GM12891 (cell line): ENCODE results near the gene ETNK2.

Source experiments
- DNase-seq: peaks from one replicate; pipeline ENCODE4 v3.0.0; 2011; ENCODE audit warnings: low spot score; ENCODE audit not compliant: insufficient read length
- FAIRE-seq: peaks from 2 replicates; lab custom pipeline; 2011; peaks lifted over from hg19 to GRCh38; lab: Jason Lieb, UNC
- PAX5 ChIP-seq: IDR thresholded peaks from 2 replicates; pipeline ENCODE4 v1.6.1; 2011; ENCODE audit warnings: low read length, moderate library complexity, mild to moderate bottlenecking; ENCODE audit not compliant: insufficient read depth, severe bottlenecking
- POLR2A ChIP-seq: IDR thresholded peaks from 2 replicates; pipeline ENCODE4 v1.6.1; 2011; ENCODE audit warnings: low read depth, low read length, control low read depth
- POLR2AphosphoS5 ChIP-seq: IDR thresholded peaks from 2 replicates; pipeline ENCODE4 v1.6.1; 2011; ENCODE audit warnings: low read depth, low read length, control low read depth
- POU2F2 ChIP-seq: IDR thresholded peaks from 2 replicates; pipeline ENCODE4 v1.6.1; 2011; ENCODE audit warnings: low read depth, mild to moderate bottlenecking, control low read depth, low read length, moderate library complexity
- SPI1 ChIP-seq: IDR thresholded peaks from 2 replicates; pipeline ENCODE4 v1.6.1; 2011; ENCODE audit warnings: low read depth, low read length, control low read depth
- TAF1 ChIP-seq: IDR thresholded peaks from 2 replicates; pipeline ENCODE4 v1.6.1; 2011; ENCODE audit warnings: low read depth, low read length, control low read depth

ETNK2 gene

GRCh38 chr1:204087181-204087892 lies 64.5 kb downstream of the ETNK2 start:
- DNase-seq (no peak), FAIRE-seq (no peak)
- no peak for TF ChIP-seq PAX5
- TF ChIP-seq POLR2A: no peak
- TF ChIP-seq SPI1: no peak
- no peak for TF ChIP-seq POU2F2

DNA sequence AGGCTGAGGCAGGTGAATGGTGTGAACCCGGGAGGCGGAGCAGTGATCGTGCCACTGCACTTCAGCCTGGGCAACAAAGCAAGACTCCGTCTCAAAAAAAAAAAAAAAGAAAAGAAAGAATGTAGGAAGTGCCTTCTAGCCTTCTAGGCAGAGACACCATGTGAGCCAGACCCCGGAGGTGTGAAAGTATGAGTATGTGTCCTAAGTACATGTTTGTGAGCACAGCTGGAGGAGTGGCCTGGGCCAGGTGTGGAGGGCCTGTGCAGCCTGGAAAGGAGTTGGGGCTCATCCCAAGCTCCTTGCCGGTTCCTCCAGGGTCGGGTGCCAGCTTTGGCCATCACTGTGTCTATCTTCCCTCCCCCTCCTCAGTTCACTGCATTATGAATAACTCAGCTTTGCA lies 66.0 kb downstream of the ETNK2 start:
- DNase-seq (no peak), FAIRE-seq (no peak)
- TF ChIP-seq POU2F2 (no peak), SPI1 (no peak)

DNA sequence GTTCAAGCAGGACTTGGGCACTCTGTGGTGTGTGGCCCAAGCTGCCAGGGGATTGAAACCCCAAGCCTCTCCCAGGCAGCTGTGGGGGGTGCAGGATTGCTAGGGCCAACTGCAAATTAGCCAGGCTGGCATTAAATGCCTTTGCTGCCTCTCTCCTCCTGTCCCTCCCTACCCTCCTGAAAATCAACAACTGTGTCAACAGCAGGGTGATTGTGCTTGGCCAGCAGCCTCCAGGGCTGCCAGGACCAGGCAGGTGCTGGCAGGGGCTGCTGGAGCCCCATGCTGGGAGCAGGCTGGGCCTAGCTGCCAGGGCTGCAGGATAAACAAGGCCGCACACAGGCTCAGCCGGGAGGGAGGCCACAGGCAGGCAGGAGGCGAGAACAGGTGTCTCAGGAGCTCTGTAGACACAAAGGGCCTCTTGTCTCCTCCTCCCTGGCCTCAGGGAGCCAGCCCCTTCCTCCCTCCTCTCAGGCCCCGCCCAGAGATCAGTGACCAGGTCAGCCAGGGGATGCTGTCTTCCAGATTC lies 67.5 kb downstream of the ETNK2 start:
- DNase-seq (no peak), FAIRE-seq (no peak)

DNA sequence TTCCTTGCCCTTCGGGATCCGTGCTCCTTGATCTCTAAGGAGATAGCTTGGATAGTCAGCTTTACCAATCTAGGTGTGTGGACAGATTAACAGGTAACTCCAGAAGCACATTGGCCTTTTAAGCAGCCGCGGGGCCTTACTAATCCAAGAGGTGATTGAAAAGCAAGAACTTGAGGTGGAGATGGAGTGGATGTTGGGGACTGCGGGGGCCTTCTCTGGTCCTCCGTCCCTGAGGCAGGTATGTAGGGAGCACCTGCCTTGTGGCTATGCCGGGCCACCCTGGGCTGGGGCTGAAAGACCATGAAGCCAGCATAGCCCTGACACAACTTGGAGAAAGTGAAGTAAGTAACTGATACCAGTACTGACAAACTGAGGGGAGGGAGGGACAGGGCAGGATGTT lies 68.4 kb downstream of the ETNK2 start:
- TF ChIP-seq POU2F2 (no peak), POLR2A (no peak)
- no peak for FAIRE-seq
- DNase-seq: no peak

More for the DNA sequence above, 67.5 kb downstream of the ETNK2 start:
- no peak for TF ChIP-seq SPI1
- no peak for TF ChIP-seq POLR2AphosphoS5
- TF ChIP-seq POLR2A: no peak
- no peak for TF ChIP-seq TAF1
- TF ChIP-seq POU2F2: no peak
- no peak for TF ChIP-seq PAX5

DNA sequence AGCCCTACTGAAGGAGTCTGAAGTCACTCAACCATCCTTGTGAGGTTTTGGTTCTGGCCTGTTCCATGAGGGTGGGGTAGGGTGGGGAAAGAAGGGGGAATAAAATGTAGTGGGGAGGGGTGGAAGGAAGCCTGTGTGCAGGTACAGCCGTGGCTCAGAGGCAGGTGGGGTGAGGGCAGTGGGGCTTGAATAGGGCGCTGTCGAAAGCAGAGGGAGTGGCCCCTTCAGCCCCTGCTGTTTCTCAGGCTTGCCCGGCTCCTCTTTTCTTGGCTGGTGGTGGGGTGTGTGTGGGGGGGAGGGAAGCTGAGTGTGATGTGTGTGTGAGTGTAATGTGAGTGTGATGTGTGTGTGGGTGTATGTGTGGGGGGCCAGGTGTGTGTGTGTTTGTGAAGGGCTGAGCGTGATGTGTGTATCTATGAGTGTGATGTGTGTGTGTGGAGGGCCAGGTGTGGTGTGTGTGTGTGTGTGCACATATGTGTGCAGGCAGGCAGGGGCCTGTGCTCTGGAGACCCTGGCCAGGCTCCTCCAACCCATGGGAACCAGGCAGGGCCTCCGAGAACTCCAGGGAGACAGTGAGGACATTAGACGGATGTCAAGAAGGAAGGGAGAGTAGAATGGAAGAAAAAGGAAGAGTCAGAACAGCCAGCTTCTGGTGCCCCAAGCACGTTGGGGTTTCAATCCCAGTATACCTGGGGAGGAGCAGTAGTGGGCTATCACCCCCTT lies 69.9 kb downstream of the ETNK2 start:
- TF ChIP-seq POU2F2: no peak
- no peak for TF ChIP-seq SPI1
- no peak for TF ChIP-seq POLR2A
- TF ChIP-seq POLR2AphosphoS5: no peak
- DNase-seq (no peak), FAIRE-seq (no peak)

DNA sequence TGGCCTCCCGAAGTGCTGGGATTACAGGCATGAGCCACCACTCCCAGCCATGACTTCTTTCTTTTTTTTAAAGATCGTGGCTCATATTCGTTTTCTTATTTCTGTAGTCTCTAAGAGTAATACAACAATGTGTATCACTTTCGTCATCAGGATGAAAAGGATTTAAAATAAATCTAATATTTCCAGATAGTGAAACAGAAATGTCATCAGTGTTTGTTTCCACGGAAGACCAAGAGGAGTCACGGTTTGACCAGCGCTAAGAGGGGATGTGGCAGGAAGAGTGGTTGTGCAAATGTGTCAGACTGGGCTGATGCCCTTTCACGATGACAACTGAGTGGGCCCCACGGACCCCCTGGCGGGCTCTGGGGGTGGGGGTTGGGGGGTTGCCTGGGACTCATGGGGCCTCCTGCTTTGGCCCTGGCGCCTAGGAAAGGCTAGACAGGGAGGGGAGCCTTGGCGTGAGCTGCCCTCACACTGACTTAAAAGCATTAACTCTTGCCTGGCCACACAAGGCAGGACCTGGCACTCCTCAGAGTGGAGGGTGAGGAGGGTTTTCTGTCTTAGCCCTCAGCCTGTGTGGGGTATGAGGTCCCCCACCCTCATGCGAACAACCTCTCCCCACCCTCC lies 70.6 kb downstream of the ETNK2 start:
- FAIRE-seq (no peak), DNase-seq (no peak)
- TF ChIP-seq POU2F2: no peak
- no peak for TF ChIP-seq TAF1
- no peak for TF ChIP-seq POLR2A
- no peak for TF ChIP-seq PAX5
- no peak for TF ChIP-seq SPI1
